KOPT-K1 (cell line): ENCODE measurements around the gene RTN4IP1.
A peak's percentile ranks its signal among the peaks of the same experiment; 100 is the strongest.
"Not testable (repeated sequence)": the region's sequence is repeated elsewhere in the genome, so short reads cannot be mapped to it uniquely, and the experiment has no call there.

Experiments
- H3K27ac ChIP-seq: fragments of 200-600 bp; sonication (generic); 2 replicates; pipeline ENCODE4 v1.5.1; 2016; ENCODE audit warnings: antibody characterized with exemption, mild to moderate bottlenecking, low read depth, low read length; ENCODE audit not compliant: poor library complexity, severe bottlenecking
- H3K36me3 ChIP-seq: fragments of 200-600 bp; sonication (generic); 2 replicates; pipeline ENCODE4 v1.5.1; 2017; ENCODE audit warnings: antibody characterized with exemption, mild to moderate bottlenecking, low read length, moderate library complexity; ENCODE audit not compliant: insufficient read depth
- H3K9me3 ChIP-seq: fragments of 200-600 bp; sonication (generic); 2 replicates; pipeline ENCODE4 v1.5.1; 2017; ENCODE audit warnings: antibody characterized with exemption, low read length, mild to moderate bottlenecking; ENCODE audit not compliant: insufficient read depth, poor library complexity, severe bottlenecking

The RTN4IP1 gene

GRCh38 chr6:106551155-106551554 lies 78.1 kb downstream of the RTN4IP1 start:
- H3K9me3 ChIP-seq, result no peaks in the 10 kb centered on the region
- peaks cover 92% of the 10 kb centered on the region for H3K36me3 ChIP-seq
- no peak overlapping the region for H3K27ac ChIP-seq

- H3K9me3 ChIP-seq, result no peaks in the 10 kb centered on the region
- H3K36me3 ChIP-seq, result peaks cover 92% of the 10 kb centered on the region
- H3K27ac ChIP-seq, result no peak overlapping the region
Measured at GRCh38 chr6:106549521-106549920, 79.8 kb downstream of the RTN4IP1 start.

GRCh38 chr6:106548926-106549455 lies 80.3 kb downstream of the RTN4IP1 start:
- not testable (repeated sequence) for H3K9me3 ChIP-seq, H3K27ac ChIP-seq
- peaks cover 92% of the 10 kb centered on the region for H3K36me3 ChIP-seq

GRCh38 chr6:106547601-106548453 lies 81.5 kb downstream of the RTN4IP1 start:
- H3K27ac ChIP-seq, result no peak overlapping the region
- H3K9me3 ChIP-seq, result no peaks in the 10 kb centered on the region
- H3K36me3 ChIP-seq, result peaks cover 91% of the 10 kb centered on the region

- Histone ChIP-seq H3K9me3 (no peaks in the 10 kb centered on the region), H3K36me3 (peaks cover 88% of the 10 kb centered on the region), H3K27ac (no peak overlapping the region)
Measured at GRCh38 chr6:106546691-106547414, 82.4 kb downstream of the RTN4IP1 start.

- H3K36me3 ChIP-seq, result peaks cover 88% of the 10 kb centered on the region
- H3K9me3 ChIP-seq, result no peaks in the 10 kb centered on the region
- H3K27ac ChIP-seq, result no peak overlapping the region
Measured at GRCh38 chr6:106546261-106546690, 83.0 kb downstream of the RTN4IP1 start.

- H3K36me3 ChIP-seq, result peaks cover 88% of the 10 kb centered on the region
- H3K9me3 ChIP-seq, result no peaks in the 10 kb centered on the region
- H3K27ac ChIP-seq, result no peak overlapping the region
Measured at GRCh38 chr6:106540907-106541306, 88.4 kb downstream of the RTN4IP1 start.

- H3K36me3 ChIP-seq, result peaks cover 85% of the 10 kb centered on the region
- no peaks in the 10 kb centered on the region for H3K9me3 ChIP-seq
- no peak overlapping the region for H3K27ac ChIP-seq
Measured at GRCh38 chr6:106540432-106540831, 88.9 kb downstream of the RTN4IP1 start.

- Histone ChIP-seq H3K27ac (no peak overlapping the region), H3K36me3 (peaks cover 85% of the 10 kb centered on the region)
Measured at GRCh38 chr6:106539936-106540335, 89.4 kb downstream of the RTN4IP1 start.

GRCh38 chr6:106538145-106538544 lies 91.2 kb downstream of the RTN4IP1 start:
- Histone ChIP-seq H3K27ac (no peak overlapping the region), H3K9me3 (no peaks in the 10 kb centered on the region), H3K36me3 (peaks cover 85% of the 10 kb centered on the region)

More at GRCh38 chr6:106539936-106540335, 89.4 kb downstream of the RTN4IP1 start:
- H3K9me3 ChIP-seq, result no peaks in the 10 kb centered on the region

- peaks cover 87% of the 10 kb centered on the region for H3K36me3 ChIP-seq
- no peak overlapping the region for H3K27ac ChIP-seq
- no peaks in the 10 kb centered on the region for H3K9me3 ChIP-seq
Measured at GRCh38 chr6:106537662-106538061, 91.6 kb downstream of the RTN4IP1 start.

GRCh38 chr6:106536851-106537250 lies 92.4 kb downstream of the RTN4IP1 start:
- Histone ChIP-seq H3K36me3 (peaks cover 91% of the 10 kb centered on the region), H3K27ac (no peak overlapping the region)

GRCh38 chr6:106536357-106536756 lies 92.9 kb downstream of the RTN4IP1 start:
- H3K9me3 ChIP-seq, result no peaks in the 10 kb centered on the region
- H3K36me3 ChIP-seq, result peaks cover 91% of the 10 kb centered on the region
- no peak overlapping the region for H3K27ac ChIP-seq

More at GRCh38 chr6:106536851-106537250, 92.4 kb downstream of the RTN4IP1 start:
- no peaks in the 10 kb centered on the region for H3K9me3 ChIP-seq

- Histone ChIP-seq H3K9me3 (no peaks in the 10 kb centered on the region), H3K27ac (no peak overlapping the region), H3K36me3 (peaks cover 95% of the 10 kb centered on the region)
Measured at GRCh38 chr6:106535012-106535411, 94.3 kb downstream of the RTN4IP1 start.

- Histone ChIP-seq H3K9me3 (no peaks in the 10 kb centered on the region), H3K27ac (peak overlapping the region; percentile 21), H3K36me3 (peaks cover 95% of the 10 kb centered on the region)
Measured at GRCh38 chr6:106534564-106534982, 94.7 kb downstream of the RTN4IP1 start.
